HepG2 (cell line): Measurements from ENCODE around the gene MACROD2. TPM values are rescaled to one million over a fixed set of nuclear protein-coding genes. Genes with fewer than 3 reads are reported as not detected.

Experiments
- ATAC-seq: fragments of 200-7000 bp; cut with Tn5 transposase; 3 replicates; pipeline ENCODE4 v1.9.1; 2020; ENCODE audit warnings: mild to moderate bottlenecking, moderate library complexity
- BruUV-seq: library from RNA; stranded (reverse); fragments of 400-500 nt; replicated peaks from 2 replicates; lab custom pipeline; 2021; lab: Mats Ljungman, UMichigan
- CTCF ChIA-PET: fragments of 300-600 bp; formaldehyde crosslinking; extraction: SDS; loops from one replicate; lab custom pipeline; 2021; ENCODE audit warnings: low total read pairs, inconsistent platforms, low intra/inter-chr PET ratio; lab: Yijun Ruan, JAX
- POLR2A ChIA-PET: fragments of 350-600 bp; sonication (Branson Sonifier 250); formaldehyde crosslinking; loops from one replicate; lab custom pipeline; 2020; ENCODE audit warnings: antibody characterized with exemption, inconsistent platforms; lab: Yijun Ruan, JAX
- DNase-seq: peaks from one replicate; pipeline ENCODE4 v3.0.0-alpha.2; 2015; ENCODE audit warnings: low spot score
- FAIRE-seq: peaks from 3 replicates; lab custom pipeline; 2011; peaks lifted over from hg19 to GRCh38; lab: Jason Lieb, UNC
- H2AFZ ChIP-seq: one replicate; pipeline ENCODE4 v1.6.1; 2011; ENCODE audit warnings: low read length, inconsistent platforms
- H3K27ac ChIP-seq: fragments of 300-600 bp; 3 replicates; pipeline ENCODE4 v1.8.0; 2011; ENCODE audit warnings: mixed run types, mild to moderate bottlenecking, mixed read lengths, low read length, inconsistent platforms; ENCODE audit not compliant: insufficient read depth; ENCODE audit errors: extremely low read length
- H3K27me3 ChIP-seq, 2 experiments: fragments of 200-600 bp in 1 of 2; 2 replicates in 1 of 2; 3 replicates in 1 of 2; pipeline versions ENCODE4 v1.6.0 to v1.8.0; 2011; ENCODE audit warnings: low read length in 2 of 2, mild to moderate bottlenecking in 2 of 2, moderate library complexity in 2 of 2, inconsistent platforms in 1 of 2; ENCODE audit not compliant: insufficient read depth in 2 of 2, control insufficient read depth in 1 of 2
- H3K36me3 ChIP-seq, 2 experiments: fragments of 200-600 bp in 1 of 2; replicated peaks in 1 of 2; 2 replicates in 1 of 2; 3 replicates in 1 of 2; pipeline versions ENCODE4 v1.5.1 to v1.8.0; 2011; ENCODE audit warnings: low read length in 2 of 2, inconsistent platforms in 1 of 2; ENCODE audit not compliant: insufficient read depth in 2 of 2, control insufficient read depth in 1 of 2
- H3K4me1 ChIP-seq: 2 replicates; pipeline ENCODE4 v1.5.1; 2012; ENCODE audit warnings: low read length, inconsistent platforms; ENCODE audit not compliant: insufficient read depth
- H3K4me2 ChIP-seq: 2 replicates; pipeline ENCODE4 v1.6.0; 2011; ENCODE audit warnings: low read depth, low read length, inconsistent platforms
- H3K4me3 ChIP-seq, 3 experiments: fragments of 200-600 bp in 1 of 3; sonication (generic), shearing (Covaris generic) in 1 of 3; replicated peaks in 1 of 3; 2 replicates each; pipeline ENCODE4 v1.5.1; 2011 to 2016; ENCODE audit warnings: low read length in 3 of 3, inconsistent platforms in 2 of 3, low read depth in 2 of 3, mild to moderate bottlenecking in 2 of 3, control low read depth in 1 of 3, mixed read lengths in 1 of 3; ENCODE audit not compliant: insufficient read depth in 1 of 3
- H3K79me2 ChIP-seq: one replicate; pipeline ENCODE4 v1.6.1; 2011; ENCODE audit warnings: low read length, inconsistent platforms; ENCODE audit not compliant: insufficient read depth
- H3K9ac ChIP-seq: 2 replicates; pipeline ENCODE4 v1.6.0; 2011; ENCODE audit warnings: mild to moderate bottlenecking, low read depth, low read length, inconsistent platforms; ENCODE audit not compliant: insufficient read depth
- H3K9me3 ChIP-seq: 2 replicates; pipeline ENCODE4 v1.5.1; 2012; ENCODE audit warnings: mild to moderate bottlenecking, low read length
- H4K20me1 ChIP-seq: 2 replicates; pipeline ENCODE4 v1.6.0; 2011; ENCODE audit warnings: inconsistent platforms, mild to moderate bottlenecking, low read length, moderate library complexity; ENCODE audit not compliant: insufficient read depth
- AHDC1 ChIP-seq: sonication (generic); formaldehyde crosslinking; IDR thresholded peaks from 2 replicates; pipeline ENCODE4 v1.5.1; 2020; ENCODE audit warnings: mild to moderate bottlenecking, missing genetic modification reagents, borderline replicate concordance
- BCL6 ChIP-seq: IDR thresholded peaks from 2 replicates; pipeline ENCODE4 v1.6.1; 2016; ENCODE audit warnings: missing genetic modification reagents, missing compliant biosample characterization
- ISL2 ChIP-seq: sonication (generic); formaldehyde crosslinking; IDR thresholded peaks from 2 replicates; pipeline ENCODE4 v1.5.0; 2020; ENCODE audit warnings: missing genetic modification reagents
- MBD4 ChIP-seq: IDR thresholded peaks from 2 replicates; pipeline ENCODE4 v1.6.1; 2012; ENCODE audit warnings: low read length, inconsistent platforms, borderline replicate concordance
- PAXIP1 ChIP-seq: sonication (generic); formaldehyde crosslinking; conservative IDR thresholded peaks from 2 replicates; pipeline ENCODE4 v1.4.0; 2020; ENCODE audit warnings: mild to moderate bottlenecking, missing genetic modification reagents, moderate library complexity
- SOX13 ChIP-seq, 3 experiments: fragments of 450-650 bp in 1 of 3; sonication (generic) in 1 of 3; formaldehyde crosslinking in 1 of 3; IDR thresholded peaks in 2 of 3; conservative IDR thresholded peaks in 1 of 3; 2 replicates each; pipeline versions ENCODE4 v1.5.0 to v1.6.1; 2016 to 2020; ENCODE audit warnings: antibody characterized with exemption in 1 of 3, mild to moderate bottlenecking in 1 of 3, missing compliant biosample characterization in 1 of 3, missing genetic modification reagents in 1 of 3, moderate library complexity in 1 of 3
- SOX5 ChIP-seq: IDR thresholded peaks from 2 replicates; pipeline ENCODE4 v1.6.1; 2016; ENCODE audit warnings: borderline replicate concordance
- TBX2 ChIP-seq: sonication (generic); formaldehyde crosslinking; IDR thresholded peaks from 2 replicates; pipeline ENCODE4 v1.5.0; 2020; ENCODE audit warnings: missing genetic modification reagents, mild to moderate bottlenecking, borderline replicate concordance
- TCF7 ChIP-seq: sonication (generic); IDR thresholded peaks from 2 replicates; pipeline ENCODE4 v1.6.1; 2016; ENCODE audit warnings: antibody characterized with exemption, low read depth
- ZSCAN12 ChIP-seq: sonication (generic); formaldehyde crosslinking; IDR thresholded peaks from 2 replicates; pipeline ENCODE4 v1.9.0; 2021; ENCODE audit warnings: mild to moderate bottlenecking, missing genetic modification reagents
- WGBS: methylation state at CpG from one replicate; pipeline ENCODE4 v1.1.6; 2017; ENCODE audit warnings: low lambda C conversion rate; 5-methylcytosine and 5-hydroxymethylcytosine counted together
- in situ Hi-C: cut with HindIII; loops from 2 replicates; pipeline ENCODE4 v1.10.0; 2017; ENCODE audit warnings: low pct_unique_long_range_greater_than_20kb; ENCODE audit not compliant: extremely low pct_ligation_motif_present
- intact Hi-C: fragments of 100-400 bp; cut with micrococcal nuclease; formaldehyde crosslinking; loops from one replicate; pipeline ENCODE4 v1.10.0; 2022; ENCODE audit not compliant: unreplicated experiment
- polyA plus RNA-seq, 8 experiments: library from polyadenylated mRNA; depleted of rRNA in 3 of 8; stranded (reverse) in 7 of 8; unstranded in 1 of 8; fragments of >200 nt; fragmentation: Illumina TruSeq in 4 of 8; extraction: Trizol in 4 of 8; gene quantifications; 2 replicates each; pipeline versions ENCODE4 v1.2.1 to v1.2.3, GENCODE V29; 2011 to 2016; ENCODE audit warnings: low read depth in 4 of 8, missing spikeins in 1 of 8, mixed read lengths in 1 of 8; ENCODE audit not compliant: insufficient read depth in 1 of 8
- total RNA-seq, 5 experiments: library from RNA; depleted of rRNA; stranded (reverse); fragments of >200 nt; fragmentation: Illumina TruSeq; extraction: Trizol; gene quantifications; 2 replicates each; pipeline ENCODE4 v1.2.3, GENCODE V29; 2016; ENCODE audit warnings: low read depth in 1 of 5
- TF ChIP-seq, protein P1 (sequence below): sonication (generic); formaldehyde crosslinking; conservative IDR thresholded peaks from 2 replicates; pipeline ENCODE4 v1.4.0; 2020; ENCODE audit warnings: missing genetic modification reagents

Gene MACROD2
- total and polyA plus RNA-seq, 2 of the 13 experiments (the other 11 are each of a cell fraction or from before 2014, with no cell fraction given) = 0.13 to 0.51 TPM

DNA sequence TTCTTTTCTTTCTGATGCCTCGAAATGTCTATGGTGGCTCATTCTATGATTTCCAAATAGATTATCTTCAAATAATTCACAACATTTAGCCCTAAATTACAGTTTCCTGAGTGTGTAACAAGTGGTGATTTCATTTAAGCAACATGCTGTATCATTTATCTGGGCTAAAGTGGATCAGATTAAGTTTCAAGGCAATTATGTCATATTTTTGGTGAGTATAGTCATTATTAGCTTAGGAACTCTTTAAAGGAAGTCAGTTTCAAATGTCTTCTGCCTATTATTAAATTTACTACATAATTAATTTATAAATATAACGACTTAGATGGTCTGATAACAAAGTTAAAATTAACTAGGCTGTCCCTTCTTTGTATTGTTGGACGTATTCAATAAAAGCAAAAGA lies 1190.0 kb downstream of the MACROD2 start (continued):
- no peak for TF ChIP-seq AHDC1

DNA sequence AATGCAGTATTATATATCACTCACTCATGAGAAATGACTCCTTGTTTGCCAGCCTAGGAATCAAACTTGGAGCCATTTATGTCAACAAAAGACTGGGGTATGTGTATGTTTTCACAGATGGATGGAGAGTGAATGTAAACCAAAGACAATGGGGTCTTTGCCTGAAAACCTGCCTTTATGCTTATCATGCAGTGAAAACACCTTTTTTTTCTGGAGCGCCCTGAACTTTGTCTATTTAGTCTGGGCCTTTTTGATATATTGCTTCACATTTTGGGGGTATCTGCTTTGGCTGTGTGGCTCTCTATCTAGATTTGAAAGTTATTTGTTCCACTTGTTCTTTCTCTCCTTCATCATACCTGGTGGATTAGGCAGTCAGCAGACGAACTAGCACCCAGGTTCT lies 1190.6 kb downstream of the MACROD2 start:
- Histone ChIP-seq H3K4me2 (peak overlapping the region; percentile 10; the same call in 1 of the 2 replicates), H3K9me3 (no peaks in the 10 kb centered on the region), H3K36me3 (no peaks in the 10 kb centered on the region), H3K4me1 (peaks cover 16% of the 10 kb centered on the region), H3K9ac (no peak overlapping the region), H3K4me3 (no peak overlapping the region), H3K27me3 (no peaks in the 10 kb centered on the region), H3K79me2 (no peaks in the 10 kb centered on the region), H3K27ac (no peak overlapping the region), H2AFZ (no peak overlapping the region), H4K20me1 (no peaks in the 10 kb centered on the region)
- ATAC-seq (peak; percentile 40; the same call in 1 of the 3 replicates), DNase-seq (peak; percentile 68), FAIRE-seq (no peak)
- POLR2A ChIA-PET = no interaction called here
- in situ Hi-C loops = no loop called here
- intact Hi-C loops = no loop called here
- BruUV-seq = no TSS peak
- CTCF ChIA-PET = no interaction called here
- WGBS = 3% methylated on average over 2 of the region's 2 CpGs
- TF ChIP-seq TBX2 (CRISPR knock-in tag) (peak; percentile 65; the same call in 1 of the 2 replicates), ISL2 (CRISPR knock-in tag) (peak; percentile 34; the same call in 1 of the 2 replicates), MBD4 (no peak), BCL6 (peak; percentile 32; the same call in 1 of the 2 replicates), TCF7 (peak; percentile 50), ZSCAN12 (CRISPR knock-in tag) (no peak), SOX5 (peak; percentile 85), SOX13 (IDR thresholded peaks at IDR 0.05) (no peak), SOX13 (CRISPR knock-in tag; conservative IDR thresholded peaks at IDR 0.05 in 1 of 2, IDR thresholded peaks at IDR 0.05 in 1 of 2) (peak in 1 of 2 experiments; percentile 88; a peak in 2 of 4 replicates), PAXIP1 (CRISPR knock-in tag) (peak; percentile 28; the same call in 1 of the 2 replicates)
- TF ChIP-seq, protein P1, sequence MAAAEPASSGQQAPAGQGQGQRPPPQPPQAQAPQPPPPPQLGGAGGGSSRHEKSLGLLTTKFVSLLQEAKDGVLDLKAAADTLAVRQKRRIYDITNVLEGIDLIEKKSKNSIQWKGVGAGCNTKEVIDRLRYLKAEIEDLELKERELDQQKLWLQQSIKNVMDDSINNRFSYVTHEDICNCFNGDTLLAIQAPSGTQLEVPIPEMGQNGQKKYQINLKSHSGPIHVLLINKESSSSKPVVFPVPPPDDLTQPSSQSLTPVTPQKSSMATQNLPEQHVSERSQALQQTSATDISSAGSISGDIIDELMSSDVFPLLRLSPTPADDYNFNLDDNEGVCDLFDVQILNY (CRISPR knock-in tag) = no peak
